Vagina (tissue), 2 donors: ENCODE results near the gene CNTRL. TPM values are rescaled to one million over a fixed set of nuclear protein-coding genes. Genes with fewer than 3 reads are reported as not detected.

Experiments used
- DNase-seq, 2 donors: peaks; one replicate each; pipeline ENCODE4 v3.0.0-alpha.2; 2017; ENCODE audit errors: extremely low spot score in 2 of 2
- H3K27ac ChIP-seq: fragments of 200-600 bp; sonication (generic); one replicate; pipeline ENCODE4 v1.5.1; 2019
- H3K27me3 ChIP-seq: fragments of 200-600 bp; sonication (generic); one replicate; pipeline ENCODE4 v1.5.1; 2019
- H3K36me3 ChIP-seq, 2 donors: fragments of 200-600 bp; sonication (generic); one replicate each; pipeline ENCODE4 v1.5.1; 2017 to 2019
- H3K4me1 ChIP-seq: fragments of 200-600 bp; sonication (generic); one replicate; pipeline ENCODE4 v1.5.1; 2019
- H3K4me3 ChIP-seq, 2 donors: fragments of 200-600 bp; sonication (generic); 1 replicate in 1 of 2; 2 replicates in 1 of 2; pipeline ENCODE4 v1.5.1; 2016 to 2019
- H3K9me3 ChIP-seq: fragments of 200-600 bp; sonication (generic); one replicate; pipeline ENCODE4 v1.5.1; 2019
- POLR2A ChIP-seq, 2 donors: fragments of 450-650 bp; IDR thresholded peaks; one replicate each; pipeline ENCODE4 v1.6.1; 2017; ENCODE audit warnings: antibody characterized with exemption in 2 of 2, mild to moderate bottlenecking in 2 of 2, moderate library complexity in 2 of 2
- POLR2AphosphoS5 ChIP-seq, 2 donors: sonication (generic); formaldehyde crosslinking; IDR thresholded peaks; one replicate each; pipeline ENCODE4 v1.9.0; 2017; ENCODE audit warnings: antibody characterized with exemption in 2 of 2, mild to moderate bottlenecking in 2 of 2, low read depth in 1 of 2; ENCODE audit not compliant: insufficient read depth in 1 of 2
- intact Hi-C: fragments of 100-400 bp; cut with DNase I; formaldehyde crosslinking; loops from one replicate; pipeline ENCODE4 v1.15.1; 2023
- total RNA-seq: library from RNA; depleted of rRNA; stranded (reverse); fragments of >200 nt; gene quantifications from one replicate; pipeline ENCODE4 v1.2.3, GENCODE V29; 2016
- TF ChIP-seq, protein P1 (sequence below), 3 experiments: fragments of 450-650 bp in 2 of 3; fragments of 200-600 bp in 1 of 3; sonication (generic) in 1 of 3; IDR thresholded peaks; one replicate each; pipeline ENCODE4 v1.5.1; 2017 to 2019; ENCODE audit warnings: antibody characterized with exemption in 3 of 3, mild to moderate bottlenecking in 2 of 3, moderate library complexity in 2 of 3

CNTRL gene
- total RNA-seq, 1 donor from 2014 or later = 13.8 TPM

DNA sequence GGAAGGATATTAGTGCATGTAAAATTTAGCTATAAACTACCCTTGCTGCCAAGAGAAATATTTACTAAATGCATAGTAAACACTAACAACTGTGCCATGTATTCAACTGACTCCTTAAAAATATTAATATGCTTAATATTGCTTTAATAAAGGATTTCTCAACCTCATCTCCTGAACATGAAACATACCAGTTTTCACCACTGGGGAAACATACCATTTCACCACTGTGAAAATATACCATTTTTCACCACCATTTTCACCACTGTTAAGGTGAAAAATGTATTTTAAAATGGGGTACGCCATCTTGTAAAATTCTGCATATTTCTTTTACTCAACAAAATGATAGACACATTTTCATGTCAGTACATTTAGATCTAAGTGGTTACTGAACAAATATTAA, 122.4 kb downstream of the CNTRL start:
- Histone ChIP-seq H3K9me3 (no peaks in the 10 kb centered on the region), H3K36me3 (no peaks in the 10 kb centered on the region), H3K4me1 (peaks cover 88% of the 10 kb centered on the region), H3K27ac (no peak overlapping the region), H3K4me3 (no peak overlapping the region), H3K27me3 (no peaks in the 10 kb centered on the region)
- no peak for TF ChIP-seq POLR2A (IDR thresholded peaks at IDR 0.05)
- TF ChIP-seq POLR2AphosphoS5 (IDR thresholded peaks at IDR 0.05; ENCODE audit: insufficient read depth in 1 of 2, low read depth in 1 of 2) = no peak
- TF ChIP-seq, protein P1, sequence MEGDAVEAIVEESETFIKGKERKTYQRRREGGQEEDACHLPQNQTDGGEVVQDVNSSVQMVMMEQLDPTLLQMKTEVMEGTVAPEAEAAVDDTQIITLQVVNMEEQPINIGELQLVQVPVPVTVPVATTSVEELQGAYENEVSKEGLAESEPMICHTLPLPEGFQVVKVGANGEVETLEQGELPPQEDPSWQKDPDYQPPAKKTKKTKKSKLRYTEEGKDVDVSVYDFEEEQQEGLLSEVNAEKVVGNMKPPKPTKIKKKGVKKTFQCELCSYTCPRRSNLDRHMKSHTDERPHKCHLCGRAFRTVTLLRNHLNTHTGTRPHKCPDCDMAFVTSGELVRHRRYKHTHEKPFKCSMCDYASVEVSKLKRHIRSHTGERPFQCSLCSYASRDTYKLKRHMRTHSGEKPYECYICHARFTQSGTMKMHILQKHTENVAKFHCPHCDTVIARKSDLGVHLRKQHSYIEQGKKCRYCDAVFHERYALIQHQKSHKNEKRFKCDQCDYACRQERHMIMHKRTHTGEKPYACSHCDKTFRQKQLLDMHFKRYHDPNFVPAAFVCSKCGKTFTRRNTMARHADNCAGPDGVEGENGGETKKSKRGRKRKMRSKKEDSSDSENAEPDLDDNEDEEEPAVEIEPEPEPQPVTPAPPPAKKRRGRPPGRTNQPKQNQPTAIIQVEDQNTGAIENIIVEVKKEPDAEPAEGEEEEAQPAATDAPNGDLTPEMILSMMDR (IDR thresholded peaks at IDR 0.05) = no peak
- intact Hi-C loops = no loop called here
- DNase-seq = no peak

DNA sequence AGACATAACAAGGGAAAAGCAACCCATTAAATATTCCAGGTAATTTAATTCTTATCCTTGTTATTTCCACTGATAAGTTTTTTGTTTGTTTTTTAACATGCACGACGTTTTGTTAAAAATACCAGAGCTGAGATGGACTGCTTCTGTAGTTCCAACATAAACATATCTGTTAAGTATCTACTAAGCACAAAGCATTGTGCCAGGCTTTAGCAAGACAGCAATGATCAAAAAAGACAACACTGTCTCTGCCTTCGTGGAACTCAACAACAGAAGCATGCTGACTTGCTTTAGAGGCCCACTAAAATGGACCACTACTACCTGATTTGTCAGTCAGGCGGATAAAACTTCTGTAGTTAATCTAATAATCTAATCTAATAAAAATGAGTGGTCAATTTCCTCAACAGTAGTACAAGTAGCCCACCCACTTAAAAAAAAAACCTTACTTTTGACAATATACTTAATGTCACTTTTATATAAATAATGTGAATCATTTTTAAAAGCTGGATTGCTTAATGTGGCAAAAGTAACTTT, 123.8 kb downstream of the CNTRL start:
- H3K9me3 ChIP-seq = no peaks in the 10 kb centered on the region
- H3K4me1 ChIP-seq = peaks cover 78% of the 10 kb centered on the region
- no peak for DNase-seq
- no peaks in the 10 kb centered on the region for H3K36me3 ChIP-seq
- intact Hi-C loops = no loop called here
- no peak overlapping the region for H3K27ac ChIP-seq
- peak overlapping the region in 1 of 2 donors; percentile 12 for H3K4me3 ChIP-seq
- TF ChIP-seq POLR2A (IDR thresholded peaks at IDR 0.05) (no peak), POLR2AphosphoS5 (IDR thresholded peaks at IDR 0.05; ENCODE audit: insufficient read depth in 1 of 2, low read depth in 1 of 2) (no peak)
- TF ChIP-seq, protein P1 (IDR thresholded peaks at IDR 0.05) = no peak
- H3K27me3 ChIP-seq = no peaks in the 10 kb centered on the region

DNA sequence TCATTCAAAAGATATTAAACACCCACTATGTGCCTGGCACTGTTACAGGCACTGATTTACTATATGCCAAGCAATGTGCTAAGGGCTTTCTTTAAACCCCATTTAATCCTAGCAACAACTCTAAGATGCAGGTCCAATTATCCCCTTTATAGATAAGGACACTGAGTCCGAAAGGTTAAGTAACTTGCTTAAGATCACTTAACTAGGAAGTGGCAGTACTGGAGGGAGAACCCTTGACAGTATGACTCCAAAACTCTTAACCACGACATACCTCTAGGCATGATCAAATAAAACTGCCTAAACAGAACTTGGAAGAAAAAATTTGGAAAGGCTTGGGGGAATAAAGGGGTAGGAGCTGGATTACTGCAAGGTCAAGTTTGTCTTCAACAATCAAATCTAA, 125.2 kb downstream of the CNTRL start:
- Histone ChIP-seq H3K27ac (peak overlapping the region; percentile 97), H3K36me3 (no peaks in the 10 kb centered on the region), H3K9me3 (no peaks in the 10 kb centered on the region), H3K27me3 (no peaks in the 10 kb centered on the region), H3K4me3 (peak overlapping the region; percentile 81 to 95), H3K4me1 (peaks cover 65% of the 10 kb centered on the region)
- no peak for TF ChIP-seq POLR2AphosphoS5 (IDR thresholded peaks at IDR 0.05; ENCODE audit: insufficient read depth in 1 of 2, low read depth in 1 of 2)
- TF ChIP-seq, protein P1 (IDR thresholded peaks at IDR 0.05) = no peak
- DNase-seq = no peak
- intact Hi-C loops = no loop called here

DNA sequence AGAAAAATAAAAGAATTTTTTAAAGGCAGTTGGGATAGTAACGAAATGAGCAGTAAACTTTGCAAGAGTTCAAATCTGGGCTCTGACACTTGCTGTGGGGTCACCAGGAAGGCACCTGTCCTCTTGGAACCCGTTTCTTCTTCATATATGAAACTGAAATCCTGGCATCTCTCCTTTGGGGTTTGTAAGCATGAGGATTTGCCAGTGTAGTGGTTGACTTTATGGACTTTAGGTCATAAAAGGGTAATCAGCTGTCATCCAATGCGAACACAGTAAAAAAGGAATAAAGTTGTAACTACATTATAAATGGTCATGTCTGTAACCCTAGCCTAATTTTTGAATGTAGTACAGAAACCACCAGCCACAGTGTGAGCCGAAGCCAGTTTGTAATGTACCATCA, 125.6 kb downstream of the CNTRL start:
- no peaks in the 10 kb centered on the region for H3K27me3 ChIP-seq
- no peak for DNase-seq

More for the DNA sequence above, 125.6 kb downstream of the CNTRL start:
- H3K9me3 ChIP-seq = no peaks in the 10 kb centered on the region
- H3K4me3 ChIP-seq = peak overlapping the region; percentile 81 to 95
- H3K27ac ChIP-seq = peak overlapping the region; percentile 97
- peaks cover 60% of the 10 kb centered on the region for H3K4me1 ChIP-seq
- intact Hi-C loops = no loop called here
- TF ChIP-seq POLR2A (IDR thresholded peaks at IDR 0.05) = no peak
- TF ChIP-seq, protein P1 (IDR thresholded peaks at IDR 0.05) = no peak
- TF ChIP-seq POLR2AphosphoS5 (IDR thresholded peaks at IDR 0.05; ENCODE audit: insufficient read depth in 1 of 2, low read depth in 1 of 2) = no peak
- H3K36me3 ChIP-seq = no peaks in the 10 kb centered on the region
